Measurements from ENCODE around the gene CCDC6. TPM values are rescaled to one million over a fixed set of nuclear protein-coding genes. Genes with fewer than 3 reads are reported as not detected.
"Not testable (repeated sequence)": the region's sequence is repeated elsewhere in the genome, so short reads cannot be mapped to it uniquely, and the experiment has no call there.

CCDC6 gene
- total RNA-seq, 1 experiment from 2014 or later = 13.2 TPM

DNA sequence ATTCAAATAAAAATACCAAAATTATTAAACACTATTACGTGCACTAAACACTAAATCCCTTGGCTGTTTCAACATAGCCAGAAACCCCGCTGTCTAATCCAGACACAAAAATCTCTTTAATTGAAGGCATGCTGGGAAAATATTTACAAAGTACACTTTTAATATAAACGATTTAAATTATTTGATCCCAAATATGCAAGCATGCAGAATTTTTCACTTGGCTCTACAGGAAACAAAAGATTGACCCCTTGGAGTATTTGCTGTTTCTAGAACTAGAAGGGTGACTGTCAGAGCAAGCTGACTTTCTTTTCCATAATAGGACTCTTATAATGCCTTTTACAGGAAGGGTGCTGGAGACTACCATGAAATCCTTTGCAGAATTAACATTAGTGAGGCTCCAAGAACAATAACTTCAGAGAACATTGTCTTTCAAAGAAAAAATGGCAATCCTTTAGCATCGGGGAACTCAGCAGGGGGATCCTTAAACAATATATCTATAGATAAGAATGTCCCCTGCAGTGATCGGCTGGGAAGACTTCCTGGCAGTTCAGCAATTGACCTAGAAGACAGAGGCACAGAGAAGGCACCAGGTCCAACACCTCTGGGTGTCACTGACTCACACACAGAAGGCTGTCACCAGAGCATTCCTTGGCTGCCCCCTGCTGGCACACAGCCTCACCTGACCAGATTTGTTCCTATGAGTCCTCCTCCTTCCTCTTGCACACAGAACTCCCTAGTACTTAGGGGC is 97.3 kb downstream of the CCDC6 start:
- DNase-seq (ENCODE audit: low read depth) = peak; percentile 49

DNA sequence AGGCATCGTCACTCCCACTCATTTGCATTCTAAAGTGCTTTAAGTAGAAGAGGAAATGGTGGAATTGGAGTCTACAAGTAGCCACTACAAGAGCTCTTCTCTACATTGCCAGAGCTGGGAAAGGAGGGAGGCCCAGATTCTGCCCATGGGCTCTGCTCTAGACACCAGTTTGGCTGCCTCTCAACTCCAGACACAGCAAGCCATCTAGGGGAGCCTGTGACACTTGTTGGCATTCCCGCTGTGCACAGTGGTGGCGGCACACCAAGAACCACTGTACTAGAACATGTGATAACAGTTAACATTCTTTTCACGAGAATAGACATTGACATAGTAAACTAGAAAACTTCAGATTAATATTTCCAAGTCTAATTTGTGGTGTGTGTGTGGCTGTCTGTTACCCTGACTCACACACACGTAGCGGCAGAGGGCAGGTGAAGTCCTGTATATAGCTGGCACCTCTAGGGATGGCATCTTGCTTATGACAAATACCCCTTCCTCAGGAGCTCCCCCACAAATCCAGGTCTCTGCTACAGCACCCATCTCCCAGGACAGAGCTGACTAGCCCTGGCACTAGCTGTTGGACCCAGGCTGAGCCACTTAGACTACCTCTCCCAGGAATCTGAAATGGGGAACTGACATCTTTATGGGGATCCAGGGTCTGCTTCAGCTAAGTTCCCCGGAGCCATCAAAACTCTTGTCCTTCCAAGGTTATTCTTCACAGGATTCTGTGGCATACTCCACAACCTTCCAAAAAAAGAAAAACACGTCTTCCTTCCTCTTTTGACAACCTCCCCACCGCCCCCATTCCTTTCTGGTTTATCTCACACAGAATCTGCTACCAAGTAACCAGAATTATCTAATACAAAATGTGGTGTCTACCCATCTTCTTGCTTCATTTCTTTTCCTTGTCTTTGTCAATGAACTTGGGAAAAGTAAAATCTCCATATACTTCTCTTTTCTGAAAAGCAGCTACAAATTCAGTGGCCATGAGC is 98.4 kb downstream of the CCDC6 start:
- no peak for DNase-seq (ENCODE audit: low read depth)

DNA sequence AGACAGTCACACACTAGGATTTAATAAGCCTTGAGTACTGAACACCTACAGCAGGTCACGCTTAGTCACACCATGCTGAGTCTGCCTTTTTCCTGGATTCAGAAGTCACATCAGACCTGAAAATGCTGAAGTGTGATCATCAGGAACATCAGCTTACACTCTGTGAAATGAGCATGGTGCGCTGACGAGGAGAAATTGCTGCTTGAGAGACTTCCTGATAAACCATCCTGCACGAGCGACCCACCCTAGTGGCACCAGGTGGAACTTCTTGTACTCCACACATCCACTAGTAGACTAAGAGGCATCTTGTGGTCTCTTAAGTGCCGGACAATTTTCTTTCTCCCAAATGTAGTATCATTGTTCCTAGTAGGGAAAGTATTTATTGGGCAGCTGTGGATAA is 101.3 kb downstream of the CCDC6 start:
- no peak for DNase-seq (ENCODE audit: low read depth)

DNA sequence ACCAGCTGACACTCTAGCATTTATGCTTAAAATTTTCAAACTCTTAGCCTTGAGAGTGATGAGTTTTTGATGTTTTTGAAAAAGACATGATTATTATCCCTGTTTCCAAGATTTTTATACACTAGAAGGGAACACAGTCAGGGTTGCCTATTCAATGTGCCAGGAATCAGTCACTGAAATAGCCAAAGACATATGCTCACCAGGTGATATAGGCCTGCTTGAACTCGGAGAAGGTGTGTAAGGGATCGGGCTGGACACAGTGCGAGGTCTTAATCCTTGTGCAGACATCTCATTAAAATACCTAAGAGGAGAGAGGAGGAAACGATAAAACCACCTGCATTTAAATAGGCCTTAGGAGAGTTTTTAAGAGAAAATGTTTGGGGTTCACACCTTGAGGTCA is 102.1 kb downstream of the CCDC6 start:
- no peak for DNase-seq (ENCODE audit: low read depth)

DNA sequence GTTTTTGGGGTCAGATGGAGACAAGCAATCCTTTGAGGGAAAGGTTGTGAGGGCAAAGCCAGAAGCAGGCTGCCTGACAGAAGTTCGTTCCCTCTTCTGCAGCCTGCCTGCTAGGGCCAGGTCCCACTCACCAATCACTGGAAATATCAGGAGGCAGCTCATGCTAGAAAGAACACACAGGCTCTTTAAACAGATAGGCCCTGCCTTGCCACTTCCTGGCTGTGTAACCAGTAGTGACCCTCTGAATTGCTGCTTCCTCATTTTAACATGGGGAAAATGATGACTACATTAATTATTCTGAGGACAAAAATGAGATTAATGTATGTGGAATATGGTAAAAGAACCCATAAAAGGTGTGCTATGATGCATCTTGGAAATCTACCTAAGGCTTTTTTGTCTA is 102.6 kb downstream of the CCDC6 start:
- no peak for DNase-seq (ENCODE audit: low read depth)

DNA sequence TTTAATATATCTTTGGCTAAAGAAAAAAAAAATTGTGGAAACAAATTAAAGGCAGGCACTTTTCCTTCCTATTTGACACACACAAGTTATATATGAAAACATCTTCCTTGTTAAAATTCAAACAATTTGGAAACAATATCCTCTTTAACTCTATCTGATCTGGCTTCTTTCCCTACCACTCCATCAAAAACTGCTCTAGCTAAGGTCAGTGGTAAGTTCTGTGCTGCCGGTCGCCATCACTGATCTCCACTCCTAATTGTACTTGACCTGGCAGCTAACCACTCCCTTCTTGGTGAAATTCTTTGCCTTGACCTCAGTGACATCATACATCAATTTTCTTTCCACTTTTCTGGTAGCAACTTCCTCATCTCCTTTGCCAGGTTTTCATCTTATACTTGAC is 105.2 kb downstream of the CCDC6 start:
- DNase-seq (ENCODE audit: low read depth) = no peak

DNA sequence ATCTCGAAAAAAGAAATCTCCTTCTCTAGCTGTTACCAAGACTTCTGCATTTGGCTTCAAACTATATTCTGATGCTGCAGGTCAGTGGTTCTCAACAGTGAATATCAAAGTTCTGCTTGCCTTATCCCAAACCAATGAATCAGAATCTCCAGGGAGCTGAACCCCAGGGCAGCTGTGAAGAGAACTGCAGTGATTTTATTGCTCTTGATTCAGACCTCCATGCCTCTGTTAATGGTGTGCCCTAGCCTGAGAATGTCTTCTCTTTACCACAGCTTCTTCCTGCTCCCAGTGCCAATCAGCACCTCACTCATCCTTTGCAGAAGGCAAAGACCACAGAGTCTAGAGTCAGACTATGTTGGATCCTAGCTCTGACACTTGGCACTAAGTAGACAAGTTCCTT is 106.9 kb downstream of the CCDC6 start:
- DNase-seq (ENCODE audit: low read depth) = no peak

DNA sequence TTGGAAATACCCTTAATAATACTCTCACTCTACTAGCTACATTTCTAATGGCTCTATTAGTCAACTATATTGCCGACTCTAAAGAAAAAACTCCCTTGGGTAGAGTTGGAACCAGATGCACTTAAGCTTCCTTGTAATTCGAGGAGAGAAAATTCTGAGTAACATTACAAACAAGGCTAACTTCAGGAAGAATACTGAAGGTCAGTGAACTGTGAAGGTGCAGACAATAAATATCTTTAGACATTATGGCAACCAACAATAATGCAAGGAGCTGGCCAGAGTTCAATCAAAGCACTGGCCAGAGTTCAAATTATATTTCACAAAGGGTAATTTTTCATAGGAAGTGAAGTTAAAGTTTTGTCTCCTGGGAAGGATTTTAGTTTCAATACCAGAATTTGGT is 112.4 kb downstream of the CCDC6 start:
- no peak for DNase-seq (ENCODE audit: low read depth)

DNA sequence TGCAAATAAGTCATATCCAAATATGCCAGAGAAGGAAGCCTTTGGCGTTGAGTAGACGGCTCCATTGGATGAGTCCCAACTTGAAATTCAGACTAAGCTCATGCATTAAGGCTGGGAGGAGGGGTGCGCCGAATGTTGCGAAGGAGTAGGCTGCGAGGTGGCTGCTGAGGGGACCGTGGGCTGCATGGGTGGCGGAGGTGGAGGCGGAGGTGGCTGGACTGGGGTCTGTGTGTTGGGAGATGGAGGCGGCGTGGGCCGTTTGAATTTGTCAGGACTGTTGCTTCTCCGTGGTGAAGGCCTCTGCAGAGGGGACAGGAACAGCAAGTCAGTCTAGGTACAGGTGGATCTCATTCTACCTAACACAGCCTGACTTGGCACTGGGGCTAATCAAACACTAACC is 113.5 kb downstream of the CCDC6 start:
- no peak for DNase-seq (ENCODE audit: low read depth)

DNA sequence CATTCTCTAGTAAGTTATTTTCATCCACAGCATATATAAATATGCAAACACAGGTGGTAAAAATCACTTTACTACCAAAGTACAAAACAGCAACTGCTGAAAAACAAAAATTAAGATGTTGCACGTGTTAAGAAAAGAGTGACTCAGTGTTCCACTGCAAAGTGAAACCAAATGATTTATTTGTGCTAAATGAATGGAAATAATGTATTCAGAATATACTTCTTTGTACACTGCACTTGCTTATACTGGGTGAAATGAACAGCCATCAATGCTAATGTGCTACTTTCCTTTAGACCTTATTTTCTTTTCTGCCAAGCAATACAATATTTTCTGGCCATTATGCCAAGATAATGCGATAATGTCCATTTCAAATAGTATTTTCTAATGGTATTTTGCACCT is 114.8 kb downstream of the CCDC6 start:
- no peak for DNase-seq (ENCODE audit: low read depth)

DNA sequence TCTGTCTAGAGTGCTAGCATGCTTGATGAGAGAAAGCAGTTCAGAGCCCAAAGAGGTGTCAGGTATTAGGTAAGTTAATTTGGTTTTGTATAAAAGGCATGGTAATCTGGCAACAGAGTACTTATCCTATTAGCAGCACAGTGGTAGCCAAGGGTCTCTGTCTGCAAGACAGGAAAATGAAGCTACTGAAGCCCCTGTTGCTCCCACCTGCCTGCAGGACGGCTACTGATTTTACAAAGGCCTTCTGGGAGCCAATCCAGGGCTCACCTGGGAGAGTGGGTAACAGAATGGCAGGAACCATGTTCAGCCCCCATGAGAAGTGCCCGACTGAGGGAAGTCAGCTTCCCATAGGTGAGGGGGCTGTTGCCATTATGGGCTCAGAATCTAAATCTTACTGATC is 116.3 kb downstream of the CCDC6 start:
- not testable (repeated sequence) for DNase-seq (ENCODE audit: low read depth)

DNA sequence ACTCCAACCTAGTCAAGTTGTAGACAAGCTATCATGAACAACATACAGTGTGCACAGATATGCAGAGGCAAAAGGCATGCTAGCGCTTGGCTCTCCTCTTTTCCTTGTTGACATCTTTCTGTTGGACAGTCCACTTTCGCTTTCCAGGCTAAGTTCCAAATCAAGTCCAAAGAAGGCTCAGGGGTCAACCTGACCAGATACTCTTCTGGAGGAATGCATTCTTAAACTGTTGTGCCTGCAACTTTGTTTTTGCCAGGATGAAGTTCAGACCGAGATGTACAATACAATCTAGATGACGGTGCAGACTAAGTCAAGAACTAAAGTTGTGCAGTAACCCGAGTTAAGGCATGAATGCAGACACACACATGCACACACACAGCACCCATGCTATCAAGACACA is 117.4 kb downstream of the CCDC6 start:
- not testable (repeated sequence) for DNase-seq (ENCODE audit: low read depth)

DNA sequence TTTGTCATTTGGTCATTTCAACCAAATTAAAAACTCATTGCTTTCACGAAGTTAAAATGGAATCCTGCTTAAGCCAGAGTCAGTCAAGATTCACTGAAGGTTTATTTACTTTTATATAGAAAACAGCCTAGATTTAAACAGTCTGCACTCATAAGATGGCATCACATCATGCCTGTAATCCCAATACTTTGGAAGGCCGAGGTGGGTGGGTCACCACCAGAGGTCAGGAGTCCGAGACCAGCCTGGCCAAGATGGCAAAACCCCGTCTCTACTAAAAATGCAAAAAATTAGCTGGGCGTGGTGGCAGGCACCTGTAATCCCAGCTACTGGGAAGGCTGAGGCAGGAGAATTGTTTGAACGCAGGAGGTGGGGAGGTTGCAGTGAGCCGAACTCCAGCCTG is 119.3 kb downstream of the CCDC6 start:
- not testable (repeated sequence) for DNase-seq (ENCODE audit: low read depth)

DNA sequence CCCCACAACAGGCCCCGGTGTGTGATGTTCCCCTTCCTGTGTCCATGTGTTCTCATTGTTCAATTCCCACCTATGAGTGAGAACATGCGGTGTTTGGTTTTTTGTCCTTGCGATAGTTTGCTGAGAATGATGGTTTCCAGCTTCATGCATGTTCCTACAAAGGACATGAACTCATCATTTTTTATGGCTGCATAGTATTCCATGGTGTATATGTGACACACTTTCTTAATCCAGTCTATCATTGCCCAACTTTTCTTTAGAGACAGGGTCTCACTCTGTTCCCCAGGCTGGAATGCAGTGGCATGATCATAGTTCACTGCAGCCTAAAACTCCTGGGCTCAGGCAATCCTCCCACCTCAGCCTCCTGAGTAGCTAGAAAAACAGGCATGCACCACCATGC is 120.9 kb downstream of the CCDC6 start:
- not testable (repeated sequence) for DNase-seq (ENCODE audit: low read depth)

DNA sequence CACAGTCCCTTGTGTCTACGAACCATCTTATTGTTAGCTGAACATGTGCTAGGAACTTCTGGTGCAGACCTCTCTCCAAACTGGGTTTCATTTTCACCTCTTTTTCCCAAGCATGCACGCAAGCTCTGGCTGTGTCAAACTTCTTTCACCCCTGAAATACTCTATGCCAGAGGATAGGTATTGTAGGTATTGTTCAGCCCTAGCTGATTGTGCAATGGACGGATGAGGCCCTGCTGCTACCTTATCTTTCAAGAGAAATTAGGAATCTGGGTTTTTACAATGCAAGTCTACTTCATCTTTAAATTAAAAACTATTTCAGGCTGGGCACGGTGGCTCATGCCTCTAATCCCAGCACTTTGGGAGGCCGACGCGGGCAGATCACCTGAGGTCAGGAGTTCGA is 124.8 kb downstream of the CCDC6 start:
- DNase-seq (ENCODE audit: low read depth) = no peak

DNA sequence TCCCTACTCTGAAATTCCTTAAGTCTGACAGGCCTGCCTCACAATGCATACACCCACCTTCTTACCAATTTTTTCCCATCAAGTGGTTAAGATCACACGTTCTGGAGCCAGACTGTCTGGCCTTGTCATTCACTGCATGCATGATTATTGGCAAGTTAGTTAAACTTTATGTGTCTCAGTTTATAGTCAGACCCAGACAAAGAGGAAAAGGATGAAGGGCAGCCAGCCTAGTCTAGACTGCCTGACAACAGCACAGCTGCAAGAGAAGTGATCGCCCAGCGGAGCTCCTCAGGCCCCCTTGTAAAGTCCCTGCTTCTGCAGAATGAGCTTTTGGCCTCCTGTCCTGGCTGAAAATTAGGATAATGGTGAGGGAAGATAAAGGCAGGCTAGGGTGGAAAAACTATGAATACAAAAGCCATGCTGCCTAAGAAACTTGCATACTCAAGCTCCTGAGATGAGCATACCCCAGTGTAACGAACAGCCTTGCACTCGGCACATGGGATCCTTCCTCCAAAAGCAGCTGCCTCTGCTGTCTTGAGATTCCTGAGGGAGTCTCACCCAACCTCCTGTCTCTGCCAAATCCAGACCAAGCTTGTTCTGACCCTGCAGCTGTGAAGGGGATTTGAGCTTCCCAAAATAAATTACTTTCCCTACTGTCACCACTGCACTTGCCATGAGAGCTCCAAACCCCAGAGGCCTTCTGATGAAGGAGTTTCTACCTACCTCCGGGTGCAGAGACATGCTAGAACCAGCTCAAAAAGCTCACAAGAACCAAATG is 126.4 kb downstream of the CCDC6 start:
- DNase-seq (ENCODE audit: low read depth) = no peak

DNA sequence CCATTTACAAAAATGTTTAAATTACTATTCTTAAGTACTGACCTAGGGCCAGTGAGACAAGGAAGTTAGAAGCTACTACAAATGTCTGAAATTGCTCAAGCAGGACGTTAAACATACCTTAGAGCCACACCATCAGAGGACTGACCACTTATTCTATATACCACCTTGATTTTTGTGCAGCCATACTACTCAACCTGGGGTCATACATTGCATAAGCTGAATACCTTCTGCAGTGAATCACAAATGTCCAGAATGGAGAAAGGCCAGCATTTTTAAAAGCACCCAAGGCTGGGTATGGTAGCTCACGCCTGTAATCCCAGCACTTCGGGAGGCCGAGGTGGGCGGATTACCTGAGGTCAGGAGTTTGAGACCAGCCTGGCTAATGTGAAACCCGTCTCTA is 131.9 kb downstream of the CCDC6 start:
- no peak for DNase-seq (ENCODE audit: low read depth)

DNA sequence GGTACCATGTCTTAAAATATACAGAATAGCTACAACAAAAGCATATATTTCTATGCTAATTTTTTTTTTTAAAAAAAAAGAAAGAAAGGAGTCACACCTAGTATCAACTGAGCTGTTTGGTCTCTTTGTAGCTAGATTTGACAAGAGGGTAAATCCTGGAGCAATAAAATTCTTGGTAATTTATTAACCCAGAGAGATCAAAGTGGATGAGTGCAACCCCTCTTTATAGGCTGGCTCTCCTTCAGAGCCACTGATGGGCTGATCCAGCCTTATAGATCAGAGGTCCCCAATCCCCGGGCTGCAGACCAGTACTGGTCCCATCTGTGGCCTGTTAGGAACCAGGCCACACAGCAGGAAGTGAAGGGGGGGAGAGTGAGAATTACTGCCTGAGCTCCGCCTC is 133.3 kb downstream of the CCDC6 start:
- DNase-seq (ENCODE audit: low read depth) = no peak

DNA sequence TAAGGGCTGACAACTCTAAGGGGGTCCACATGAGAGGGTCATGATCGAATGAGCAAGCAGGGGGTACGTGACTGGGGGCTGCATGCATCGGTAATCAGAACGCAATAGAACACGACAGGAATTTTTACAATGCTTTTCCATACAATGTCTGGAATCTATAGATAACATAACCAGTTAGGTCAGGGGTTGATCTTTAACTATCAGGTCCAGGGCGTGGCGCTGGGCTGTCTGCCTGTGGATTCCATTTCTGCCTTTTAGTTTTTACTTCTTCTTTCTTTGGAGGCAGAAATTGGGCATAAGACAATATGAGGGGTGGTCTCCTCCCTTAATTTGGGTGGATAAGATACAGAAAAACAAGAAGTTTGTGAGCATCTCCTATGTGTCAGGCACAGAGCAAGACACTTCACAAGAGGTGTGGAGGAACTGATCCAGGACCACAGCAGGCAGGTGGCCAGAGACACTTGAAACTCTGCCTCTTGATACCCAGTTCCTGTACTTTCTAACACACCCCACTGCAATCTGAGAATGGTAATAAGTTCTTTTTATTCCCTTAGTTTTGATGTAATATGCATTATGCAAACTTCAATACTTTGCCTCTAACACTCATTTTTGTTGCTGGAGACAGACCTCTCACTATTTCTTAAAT is 135.1 kb downstream of the CCDC6 start:
- DNase-seq (ENCODE audit: low read depth) = no peak

DNA sequence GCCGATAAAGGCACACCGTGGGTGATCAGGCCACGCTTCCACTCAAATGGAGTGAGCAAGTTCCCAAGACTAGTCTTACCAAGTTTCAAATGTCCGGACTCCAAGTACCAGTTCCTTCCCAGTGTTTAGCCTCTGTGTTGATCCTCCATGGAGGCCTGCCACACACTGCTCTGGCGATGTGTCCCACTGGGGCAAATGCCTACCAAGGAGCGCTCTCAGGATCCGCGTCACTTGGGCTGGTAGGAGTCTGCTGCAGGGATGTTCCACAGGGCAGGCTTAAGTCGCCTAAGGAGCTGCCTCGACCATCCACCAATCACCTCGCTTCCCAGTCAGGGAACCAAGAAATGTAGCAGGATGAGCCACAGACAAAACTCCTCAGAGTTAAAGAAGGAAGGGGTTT is 135.7 kb downstream of the CCDC6 start:
- DNase-seq (ENCODE audit: low read depth) = no peak

DNA sequence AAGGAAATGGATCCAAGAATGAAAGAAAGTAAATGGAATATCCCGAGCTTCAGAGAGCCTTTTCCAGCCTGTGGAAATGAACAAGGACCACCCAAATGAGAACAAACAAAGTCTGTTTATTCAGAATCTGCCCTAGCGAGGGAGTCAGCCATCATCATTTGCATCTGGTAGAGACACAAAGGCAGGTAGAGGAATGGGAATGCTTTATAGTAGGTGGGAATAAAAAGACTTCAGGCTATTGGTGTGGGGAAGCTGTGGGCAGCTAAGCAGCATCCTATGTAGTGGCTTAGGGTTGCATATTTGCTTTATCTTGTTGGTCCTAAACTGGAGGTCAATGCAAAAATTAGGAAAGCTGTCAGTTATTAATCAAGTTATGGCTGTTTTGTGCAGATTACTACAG is 143.9 kb downstream of the CCDC6 start:
- no peak for DNase-seq (ENCODE audit: low read depth)

DNA sequence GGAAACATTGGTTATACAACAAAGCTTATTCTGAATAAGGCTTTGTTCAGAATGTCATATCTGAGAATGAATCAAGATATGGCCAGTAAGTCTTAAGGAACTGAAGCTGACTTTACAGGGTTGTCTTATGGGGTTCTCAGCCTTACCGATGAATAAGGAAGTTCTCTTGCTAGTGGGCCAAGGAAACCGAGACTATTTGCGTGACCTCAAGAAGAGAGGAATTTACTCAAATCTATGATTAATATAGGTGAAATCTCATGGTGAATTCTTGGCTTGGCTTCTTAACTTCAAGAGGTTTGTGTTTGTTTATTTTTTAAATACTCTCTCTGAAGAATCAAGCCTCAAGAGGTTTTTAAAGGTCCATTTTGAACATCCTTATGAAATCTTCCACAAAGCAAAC is 148.4 kb downstream of the CCDC6 start:
- DNase-seq (ENCODE audit: low read depth) = no peak

All from RPMI7951 (cell line).